ENCODE results near the gene CFAP161. TPM values are rescaled to one million over a fixed set of nuclear protein-coding genes. Genes with fewer than 3 reads are reported as not detected.
A peak's percentile ranks its signal among the peaks of the same experiment; 100 is the strongest.

Gene CFAP161
- polyA plus RNA-seq, 3 donors: not detected

DNA sequence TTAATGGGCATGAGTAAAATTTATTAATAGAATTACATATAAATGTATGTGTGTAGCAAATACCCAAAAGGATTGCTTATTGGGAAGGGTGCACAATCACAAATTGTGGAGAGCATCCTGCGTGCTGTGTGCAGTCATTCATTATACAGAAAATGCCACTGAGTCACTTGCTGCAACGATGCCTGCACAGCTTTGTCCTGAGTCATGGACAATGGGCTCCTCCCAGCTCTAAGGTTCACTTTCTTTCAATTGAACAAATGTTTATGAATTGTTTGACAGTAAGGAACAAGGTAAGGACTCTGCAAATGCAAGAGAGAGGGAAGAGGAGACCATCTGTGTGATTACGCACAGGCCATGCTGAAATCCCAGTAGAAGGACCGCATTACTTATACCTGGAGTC is 18.7 kb downstream of the CFAP161 start:
- Histone ChIP-seq H3K4me3 (replicated peaks in 1 of 3; ENCODE audit: low read depth in 2 of 3, low read length in 3 of 3) (no peak overlapping the region), H3K27me3 (ENCODE audit: control insufficient read depth in 2 of 2, insufficient read depth in 2 of 2, low read length in 2 of 2) (no peaks in the 10 kb centered on the region), H4K20me1 (ENCODE audit: insufficient read depth, low read length) (no peaks in the 10 kb centered on the region), H3K9ac (ENCODE audit: insufficient read depth, low read length, poor library complexity, severe bottlenecking) (no peak overlapping the region), H3K4me2 (replicated peaks; ENCODE audit: extremely low read depth, low read length, poor library complexity, severe bottlenecking) (no peak overlapping the region), H3K9me3 (replicated peaks in 1 of 2; ENCODE audit: control insufficient read depth in 1 of 2, insufficient read depth in 1 of 2, low read length in 2 of 2) (no peaks in the 10 kb centered on the region), H3K36me3 (replicated peaks in 1 of 2; ENCODE audit: control insufficient read depth in 1 of 2, insufficient read depth in 2 of 2, low read length in 2 of 2) (no peaks in the 10 kb centered on the region), H3K4me1 (ENCODE audit: control insufficient read depth in 1 of 2, insufficient read depth in 2 of 2, low read length in 2 of 2) (no peaks in the 10 kb centered on the region), H3K27ac (ENCODE audit: low read depth in 1 of 2, low read length in 2 of 2) (no peak overlapping the region), H3K79me2 (ENCODE audit: insufficient read depth, low read length) (no peaks in the 10 kb centered on the region), H2AFZ (ENCODE audit: insufficient read depth, low read depth, low read length, poor library complexity, severe bottlenecking) (no peak overlapping the region)
- Mint-ChIP-seq H3K9me3 (peaks cover 0 to 3% (median 0%) of the 10 kb centered on the region in 7 donors), H3K36me3 (no peaks in the 10 kb centered on the region), H3K4me3 (no peak overlapping the region), H3K27ac (no peak overlapping the region), H3K27me3 (ENCODE audit: low read depth in 3 of 3) (peaks cover 0 to 7% (median 2%) of the 10 kb centered on the region in 3 donors), H3K4me1 (peaks cover 4% of the 10 kb centered on the region)
- intact Hi-C loops (cut with micrococcal nuclease): no loop called here
- TF ChIP-seq, protein P1, sequence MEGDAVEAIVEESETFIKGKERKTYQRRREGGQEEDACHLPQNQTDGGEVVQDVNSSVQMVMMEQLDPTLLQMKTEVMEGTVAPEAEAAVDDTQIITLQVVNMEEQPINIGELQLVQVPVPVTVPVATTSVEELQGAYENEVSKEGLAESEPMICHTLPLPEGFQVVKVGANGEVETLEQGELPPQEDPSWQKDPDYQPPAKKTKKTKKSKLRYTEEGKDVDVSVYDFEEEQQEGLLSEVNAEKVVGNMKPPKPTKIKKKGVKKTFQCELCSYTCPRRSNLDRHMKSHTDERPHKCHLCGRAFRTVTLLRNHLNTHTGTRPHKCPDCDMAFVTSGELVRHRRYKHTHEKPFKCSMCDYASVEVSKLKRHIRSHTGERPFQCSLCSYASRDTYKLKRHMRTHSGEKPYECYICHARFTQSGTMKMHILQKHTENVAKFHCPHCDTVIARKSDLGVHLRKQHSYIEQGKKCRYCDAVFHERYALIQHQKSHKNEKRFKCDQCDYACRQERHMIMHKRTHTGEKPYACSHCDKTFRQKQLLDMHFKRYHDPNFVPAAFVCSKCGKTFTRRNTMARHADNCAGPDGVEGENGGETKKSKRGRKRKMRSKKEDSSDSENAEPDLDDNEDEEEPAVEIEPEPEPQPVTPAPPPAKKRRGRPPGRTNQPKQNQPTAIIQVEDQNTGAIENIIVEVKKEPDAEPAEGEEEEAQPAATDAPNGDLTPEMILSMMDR (IDR thresholded peaks at IDR 0.05): no peak
- no peak for DNase-seq
- WGBS (ENCODE audit: insufficient coverage): 93% methylated on average over 2 of the region's 4 CpGs

GRCh38 chr15:81155375-81156218 is 21.5 kb downstream of the CFAP161 start:
- no peak overlapping the region for H3K27ac ChIP-seq (ENCODE audit: low read depth in 1 of 2, low read length in 2 of 2)
- H3K27me3 Mint-ChIP-seq (ENCODE audit: low read depth in 3 of 3): peaks cover 0 to 9% (median 4%) of the 10 kb centered on the region in 3 donors
- no peak overlapping the region for H3K4me3 Mint-ChIP-seq
- no peak overlapping the region for H3K9ac ChIP-seq (ENCODE audit: insufficient read depth, low read length, poor library complexity, severe bottlenecking)
- intact Hi-C loops (cut with micrococcal nuclease): no loop called here
- H3K9me3 ChIP-seq (replicated peaks in 1 of 2; ENCODE audit: control insufficient read depth in 1 of 2, insufficient read depth in 1 of 2, low read length in 2 of 2): no peaks in the 10 kb centered on the region
- no peak overlapping the region for H3K4me2 ChIP-seq (replicated peaks; ENCODE audit: extremely low read depth, low read length, poor library complexity, severe bottlenecking)
- H3K4me1 Mint-ChIP-seq: peaks cover 4% of the 10 kb centered on the region
- peaks cover 0 to 4% (median 0%) of the 10 kb centered on the region in 7 donors for H3K9me3 Mint-ChIP-seq
- H2AFZ ChIP-seq (ENCODE audit: insufficient read depth, low read depth, low read length, poor library complexity, severe bottlenecking): no peak overlapping the region
- H3K36me3 Mint-ChIP-seq: no peaks in the 10 kb centered on the region
- TF ChIP-seq, protein P1 (IDR thresholded peaks at IDR 0.05): peak; percentile 43
- no peaks in the 10 kb centered on the region for H3K27me3 ChIP-seq (ENCODE audit: control insufficient read depth in 2 of 2, insufficient read depth in 2 of 2, low read length in 2 of 2)
- WGBS (ENCODE audit: insufficient coverage): 41% methylated on average over 6 of the region's 10 CpGs
- peak; percentile 15 to 57 (median 18) for DNase-seq
- H3K27ac Mint-ChIP-seq: no peak overlapping the region
- H3K4me1 ChIP-seq (ENCODE audit: control insufficient read depth in 1 of 2, insufficient read depth in 2 of 2, low read length in 2 of 2): no peaks in the 10 kb centered on the region
- H4K20me1 ChIP-seq (ENCODE audit: insufficient read depth, low read length): no peaks in the 10 kb centered on the region
- H3K79me2 ChIP-seq (ENCODE audit: insufficient read depth, low read length): no peaks in the 10 kb centered on the region
- no peaks in the 10 kb centered on the region for H3K36me3 ChIP-seq (replicated peaks in 1 of 2; ENCODE audit: control insufficient read depth in 1 of 2, insufficient read depth in 2 of 2, low read length in 2 of 2)
- no peak overlapping the region for H3K4me3 ChIP-seq (replicated peaks in 1 of 3; ENCODE audit: low read depth in 2 of 3, low read length in 3 of 3)
